Measurements from ENCODE around the gene ZNF331. TPM values are rescaled to one million over a fixed set of nuclear protein-coding genes. Genes with fewer than 3 reads are reported as not detected.

Gene ZNF331
- total RNA-seq, 1 donor from 2014 or later = 26.6 TPM

DNA sequence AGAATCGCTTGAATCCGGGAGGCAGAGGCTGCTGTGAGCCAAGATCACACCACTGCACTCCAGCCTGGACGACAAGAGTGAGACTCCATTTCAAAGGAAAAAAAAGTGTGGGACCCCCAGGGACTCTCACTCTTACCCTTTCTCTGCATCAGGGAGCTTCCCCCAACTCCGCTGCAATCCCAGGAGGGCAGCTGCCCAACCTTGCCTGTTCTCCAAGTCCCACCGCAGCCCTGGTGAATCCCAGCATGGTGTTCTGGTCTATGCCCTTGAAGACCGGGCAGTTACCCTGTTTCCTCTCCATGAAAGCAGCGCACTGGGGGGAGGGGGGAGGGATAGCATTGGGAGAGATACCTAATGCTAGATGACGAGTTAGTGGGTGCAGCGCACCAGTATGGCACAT, 58.1 kb downstream of the ZNF331 start:
- no peak for DNase-seq (ENCODE audit: low spot score)
- H3K27me3 Mint-ChIP-seq (ENCODE audit: unreplicated experiment) = no peaks in the 10 kb centered on the region
- H3K36me3 Mint-ChIP-seq (ENCODE audit: low read depth, unreplicated experiment) = no peaks in the 10 kb centered on the region

DNA sequence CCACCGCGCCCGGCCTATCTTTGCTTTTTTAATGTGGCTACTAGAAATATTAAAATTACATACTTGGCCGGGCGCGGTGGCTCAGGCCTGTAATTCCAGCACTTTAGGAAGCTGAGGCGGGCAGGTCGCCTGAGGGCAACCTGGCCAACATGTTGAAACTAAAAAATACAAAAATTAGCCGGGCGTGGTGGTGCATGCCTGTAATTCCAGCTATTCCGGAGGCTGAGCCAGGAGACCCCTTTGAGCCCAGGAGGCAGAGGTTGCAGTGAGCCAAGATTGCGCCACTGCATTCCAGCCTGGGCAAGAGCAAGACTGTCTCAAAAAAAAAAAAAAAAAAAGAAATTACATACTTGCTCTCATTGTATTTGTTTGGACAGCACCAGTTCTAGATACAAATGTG, 59.1 kb downstream of the ZNF331 start:
- Mint-ChIP-seq H3K36me3 (ENCODE audit: low read depth, unreplicated experiment) (no peaks in the 10 kb centered on the region), H3K9me3 (ENCODE audit: unreplicated experiment) (no peaks in the 10 kb centered on the region), H3K4me1 (ENCODE audit: unreplicated experiment) (peaks cover 8% of the 10 kb centered on the region), H3K27me3 (ENCODE audit: unreplicated experiment) (no peaks in the 10 kb centered on the region), H3K4me3 (ENCODE audit: unreplicated experiment) (no peak overlapping the region), H3K27ac (ENCODE audit: unreplicated experiment) (no peak overlapping the region)
- TF ChIP-seq, protein P1, sequence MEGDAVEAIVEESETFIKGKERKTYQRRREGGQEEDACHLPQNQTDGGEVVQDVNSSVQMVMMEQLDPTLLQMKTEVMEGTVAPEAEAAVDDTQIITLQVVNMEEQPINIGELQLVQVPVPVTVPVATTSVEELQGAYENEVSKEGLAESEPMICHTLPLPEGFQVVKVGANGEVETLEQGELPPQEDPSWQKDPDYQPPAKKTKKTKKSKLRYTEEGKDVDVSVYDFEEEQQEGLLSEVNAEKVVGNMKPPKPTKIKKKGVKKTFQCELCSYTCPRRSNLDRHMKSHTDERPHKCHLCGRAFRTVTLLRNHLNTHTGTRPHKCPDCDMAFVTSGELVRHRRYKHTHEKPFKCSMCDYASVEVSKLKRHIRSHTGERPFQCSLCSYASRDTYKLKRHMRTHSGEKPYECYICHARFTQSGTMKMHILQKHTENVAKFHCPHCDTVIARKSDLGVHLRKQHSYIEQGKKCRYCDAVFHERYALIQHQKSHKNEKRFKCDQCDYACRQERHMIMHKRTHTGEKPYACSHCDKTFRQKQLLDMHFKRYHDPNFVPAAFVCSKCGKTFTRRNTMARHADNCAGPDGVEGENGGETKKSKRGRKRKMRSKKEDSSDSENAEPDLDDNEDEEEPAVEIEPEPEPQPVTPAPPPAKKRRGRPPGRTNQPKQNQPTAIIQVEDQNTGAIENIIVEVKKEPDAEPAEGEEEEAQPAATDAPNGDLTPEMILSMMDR (IDR thresholded peaks at IDR 0.05; ENCODE audit: unreplicated experiment) = no peak
- no peak for DNase-seq (ENCODE audit: low spot score)

More for the DNA sequence above, 58.1 kb downstream of the ZNF331 start:
- TF ChIP-seq, protein P1 (IDR thresholded peaks at IDR 0.05; ENCODE audit: unreplicated experiment) = no peak
- no peaks in the 10 kb centered on the region for H3K9me3 Mint-ChIP-seq (ENCODE audit: unreplicated experiment)
- no peak overlapping the region for H3K27ac Mint-ChIP-seq (ENCODE audit: unreplicated experiment)
- no peak overlapping the region for H3K4me3 Mint-ChIP-seq (ENCODE audit: unreplicated experiment)
- peaks cover 8% of the 10 kb centered on the region for H3K4me1 Mint-ChIP-seq (ENCODE audit: unreplicated experiment)

DNA sequence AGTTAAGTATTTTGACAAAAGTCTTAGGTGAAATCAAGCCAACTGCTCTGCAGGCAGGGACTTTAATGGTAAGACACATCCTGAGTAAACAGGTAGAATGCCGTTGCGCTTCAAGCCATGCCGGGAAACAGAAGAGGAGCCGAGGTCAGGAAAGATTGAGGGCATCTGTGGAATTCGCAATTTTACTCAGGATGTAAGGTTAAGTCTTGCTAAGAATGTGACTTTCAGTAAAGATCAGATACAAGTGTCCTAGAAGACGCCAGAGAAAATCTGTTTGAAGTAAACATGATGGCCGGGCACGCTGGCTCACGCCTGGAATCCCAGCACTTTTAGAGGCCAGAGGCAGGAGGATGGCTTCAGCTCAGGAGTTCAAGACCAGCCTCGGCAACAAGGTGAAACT, 60.4 kb downstream of the ZNF331 start:
- Mint-ChIP-seq H3K4me3 (ENCODE audit: unreplicated experiment) (no peak overlapping the region), H3K4me1 (ENCODE audit: unreplicated experiment) (peaks cover 8% of the 10 kb centered on the region), H3K36me3 (ENCODE audit: low read depth, unreplicated experiment) (no peaks in the 10 kb centered on the region), H3K27me3 (ENCODE audit: unreplicated experiment) (no peaks in the 10 kb centered on the region), H3K9me3 (ENCODE audit: unreplicated experiment) (no peaks in the 10 kb centered on the region), H3K27ac (ENCODE audit: unreplicated experiment) (peak overlapping the region; percentile 39)
- TF ChIP-seq, protein P1 (IDR thresholded peaks at IDR 0.05; ENCODE audit: unreplicated experiment) = no peak
- no peak for DNase-seq (ENCODE audit: low spot score)

DNA sequence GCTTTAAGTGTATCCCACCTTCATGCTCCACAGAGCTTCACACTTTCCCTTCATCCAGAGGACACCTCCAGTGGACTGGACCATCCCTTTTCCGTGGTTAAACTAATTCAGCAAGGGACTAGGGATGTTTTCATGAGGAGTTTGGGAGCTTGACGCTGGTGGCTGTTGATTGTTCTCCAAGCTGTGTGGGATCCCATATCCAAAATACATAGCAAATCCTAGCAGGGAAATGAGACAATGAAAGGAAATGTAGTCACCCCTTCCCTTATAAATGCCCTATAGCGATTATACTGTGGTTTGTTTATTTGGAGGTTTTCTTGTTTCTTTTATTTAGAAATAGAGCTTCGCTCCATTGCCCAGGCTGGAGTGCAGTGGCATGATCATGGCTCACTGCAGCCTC, 62.3 kb downstream of the ZNF331 start:
- H3K27me3 Mint-ChIP-seq (ENCODE audit: unreplicated experiment) = no peaks in the 10 kb centered on the region
- TF ChIP-seq, protein P1 (IDR thresholded peaks at IDR 0.05; ENCODE audit: unreplicated experiment) = no peak
- DNase-seq (ENCODE audit: low spot score) = no peak
- peak overlapping the region; percentile 87 for H3K27ac Mint-ChIP-seq (ENCODE audit: unreplicated experiment)
- H3K4me1 Mint-ChIP-seq (ENCODE audit: unreplicated experiment) = peaks cover 8% of the 10 kb centered on the region
- H3K36me3 Mint-ChIP-seq (ENCODE audit: low read depth, unreplicated experiment) = no peaks in the 10 kb centered on the region
- H3K4me3 Mint-ChIP-seq (ENCODE audit: unreplicated experiment) = no peak overlapping the region
- H3K9me3 Mint-ChIP-seq (ENCODE audit: unreplicated experiment) = no peaks in the 10 kb centered on the region

DNA sequence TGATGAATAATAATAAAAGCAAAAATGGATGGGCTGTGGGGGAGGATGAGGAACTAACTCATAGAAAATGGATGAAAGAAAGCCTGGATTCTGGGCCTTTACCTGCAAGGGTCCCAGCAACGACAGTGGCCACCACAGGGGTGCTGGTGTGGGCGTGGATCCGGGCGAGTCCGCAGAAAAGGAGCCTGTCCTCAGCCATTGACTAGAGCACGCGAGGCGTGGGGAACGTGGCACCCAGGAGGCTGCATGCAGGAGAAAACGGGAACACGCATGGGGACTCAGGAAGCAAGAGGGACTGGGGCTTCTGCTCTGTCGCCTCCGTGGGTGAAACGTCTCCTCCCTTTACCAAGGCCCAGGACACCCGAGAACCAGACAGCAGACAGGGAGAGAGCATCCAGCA, 68.1 kb downstream of the ZNF331 start:
- Mint-ChIP-seq H3K4me1 (ENCODE audit: unreplicated experiment) (no peaks in the 10 kb centered on the region), H3K27ac (ENCODE audit: unreplicated experiment) (no peak overlapping the region), H3K27me3 (ENCODE audit: unreplicated experiment) (peaks cover 3% of the 10 kb centered on the region), H3K9me3 (ENCODE audit: unreplicated experiment) (no peaks in the 10 kb centered on the region), H3K4me3 (ENCODE audit: unreplicated experiment) (no peak overlapping the region), H3K36me3 (ENCODE audit: low read depth, unreplicated experiment) (no peaks in the 10 kb centered on the region)
- TF ChIP-seq, protein P1 (IDR thresholded peaks at IDR 0.05; ENCODE audit: unreplicated experiment) = no peak
- DNase-seq (ENCODE audit: low spot score) = no peak
